ENCODE data around the gene FADS3.

The FADS3 gene

GRCh38 chr11:61862714-61863547 lies 28.4 kb downstream of the FADS3 start:
- DNase-seq: no peak

- DNase-seq: no peak
Measured at GRCh38 chr11:61861634-61862033, 29.7 kb downstream of the FADS3 start.

GRCh38 chr11:61860054-61860903 lies 31.1 kb downstream of the FADS3 start:
- peak in 2 of 56 donors; percentile 8 to 13 for DNase-seq

- DNase-seq: peak in 4 of 56 donors; percentile 11 to 33 (median 23)
Measured at GRCh38 chr11:61855939-61856680, 35.2 kb downstream of the FADS3 start.

- peak in 15 of 56 donors; percentile 19 to 69 (median 43) for DNase-seq
Measured at GRCh38 chr11:61854966-61855714, 36.2 kb downstream of the FADS3 start.

- no peak for DNase-seq
Measured at GRCh38 chr11:61854206-61854895, 37.0 kb downstream of the FADS3 start.

GRCh38 chr11:61853698-61854169 lies 37.6 kb downstream of the FADS3 start:
- peak in 36 of 56 donors; percentile 23 to 82 (median 56) for DNase-seq

GRCh38 chr11:61851900-61852295 lies 39.4 kb downstream of the FADS3 start:
- no peak for DNase-seq

GRCh38 chr11:61851113-61851899 lies 40.0 kb downstream of the FADS3 start:
- DNase-seq: peak in 20 of 56 donors; percentile 19 to 66 (median 47)

GRCh38 chr11:61850687-61851086 lies 40.7 kb downstream of the FADS3 start:
- peak in 10 of 56 donors; percentile 18 to 53 (median 42) for DNase-seq

- DNase-seq: no peak
Measured at GRCh38 chr11:61848631-61849030, 42.7 kb downstream of the FADS3 start.

- DNase-seq: no peak
Measured at GRCh38 chr11:61847914-61848581, 43.3 kb downstream of the FADS3 start.

- DNase-seq: no peak
Measured at GRCh38 chr11:61846362-61847020, 44.9 kb downstream of the FADS3 start.

- DNase-seq: no peak
Measured at GRCh38 chr11:61844909-61845565, 46.3 kb downstream of the FADS3 start.

- no peak for DNase-seq
Measured at GRCh38 chr11:61842528-61842820, 48.9 kb downstream of the FADS3 start.

- DNase-seq: peak in 32 of 56 donors; percentile 11 to 73 (median 44)
Measured at GRCh38 chr11:61841636-61842527, 49.5 kb downstream of the FADS3 start.

All from amygdala (tissue), 56 donors.